ENCODE results near the gene NIT1. TPM values are rescaled to one million over a fixed set of nuclear protein-coding genes. Genes with fewer than 3 reads are reported as not detected.

The NIT1 gene
- total and polyA plus RNA-seq, 2 of the 13 experiments (the other 11 are each of a cell fraction or from before 2014, with no cell fraction given): 22.7 to 31.0 TPM

- TF ChIP-seq, protein P1, sequence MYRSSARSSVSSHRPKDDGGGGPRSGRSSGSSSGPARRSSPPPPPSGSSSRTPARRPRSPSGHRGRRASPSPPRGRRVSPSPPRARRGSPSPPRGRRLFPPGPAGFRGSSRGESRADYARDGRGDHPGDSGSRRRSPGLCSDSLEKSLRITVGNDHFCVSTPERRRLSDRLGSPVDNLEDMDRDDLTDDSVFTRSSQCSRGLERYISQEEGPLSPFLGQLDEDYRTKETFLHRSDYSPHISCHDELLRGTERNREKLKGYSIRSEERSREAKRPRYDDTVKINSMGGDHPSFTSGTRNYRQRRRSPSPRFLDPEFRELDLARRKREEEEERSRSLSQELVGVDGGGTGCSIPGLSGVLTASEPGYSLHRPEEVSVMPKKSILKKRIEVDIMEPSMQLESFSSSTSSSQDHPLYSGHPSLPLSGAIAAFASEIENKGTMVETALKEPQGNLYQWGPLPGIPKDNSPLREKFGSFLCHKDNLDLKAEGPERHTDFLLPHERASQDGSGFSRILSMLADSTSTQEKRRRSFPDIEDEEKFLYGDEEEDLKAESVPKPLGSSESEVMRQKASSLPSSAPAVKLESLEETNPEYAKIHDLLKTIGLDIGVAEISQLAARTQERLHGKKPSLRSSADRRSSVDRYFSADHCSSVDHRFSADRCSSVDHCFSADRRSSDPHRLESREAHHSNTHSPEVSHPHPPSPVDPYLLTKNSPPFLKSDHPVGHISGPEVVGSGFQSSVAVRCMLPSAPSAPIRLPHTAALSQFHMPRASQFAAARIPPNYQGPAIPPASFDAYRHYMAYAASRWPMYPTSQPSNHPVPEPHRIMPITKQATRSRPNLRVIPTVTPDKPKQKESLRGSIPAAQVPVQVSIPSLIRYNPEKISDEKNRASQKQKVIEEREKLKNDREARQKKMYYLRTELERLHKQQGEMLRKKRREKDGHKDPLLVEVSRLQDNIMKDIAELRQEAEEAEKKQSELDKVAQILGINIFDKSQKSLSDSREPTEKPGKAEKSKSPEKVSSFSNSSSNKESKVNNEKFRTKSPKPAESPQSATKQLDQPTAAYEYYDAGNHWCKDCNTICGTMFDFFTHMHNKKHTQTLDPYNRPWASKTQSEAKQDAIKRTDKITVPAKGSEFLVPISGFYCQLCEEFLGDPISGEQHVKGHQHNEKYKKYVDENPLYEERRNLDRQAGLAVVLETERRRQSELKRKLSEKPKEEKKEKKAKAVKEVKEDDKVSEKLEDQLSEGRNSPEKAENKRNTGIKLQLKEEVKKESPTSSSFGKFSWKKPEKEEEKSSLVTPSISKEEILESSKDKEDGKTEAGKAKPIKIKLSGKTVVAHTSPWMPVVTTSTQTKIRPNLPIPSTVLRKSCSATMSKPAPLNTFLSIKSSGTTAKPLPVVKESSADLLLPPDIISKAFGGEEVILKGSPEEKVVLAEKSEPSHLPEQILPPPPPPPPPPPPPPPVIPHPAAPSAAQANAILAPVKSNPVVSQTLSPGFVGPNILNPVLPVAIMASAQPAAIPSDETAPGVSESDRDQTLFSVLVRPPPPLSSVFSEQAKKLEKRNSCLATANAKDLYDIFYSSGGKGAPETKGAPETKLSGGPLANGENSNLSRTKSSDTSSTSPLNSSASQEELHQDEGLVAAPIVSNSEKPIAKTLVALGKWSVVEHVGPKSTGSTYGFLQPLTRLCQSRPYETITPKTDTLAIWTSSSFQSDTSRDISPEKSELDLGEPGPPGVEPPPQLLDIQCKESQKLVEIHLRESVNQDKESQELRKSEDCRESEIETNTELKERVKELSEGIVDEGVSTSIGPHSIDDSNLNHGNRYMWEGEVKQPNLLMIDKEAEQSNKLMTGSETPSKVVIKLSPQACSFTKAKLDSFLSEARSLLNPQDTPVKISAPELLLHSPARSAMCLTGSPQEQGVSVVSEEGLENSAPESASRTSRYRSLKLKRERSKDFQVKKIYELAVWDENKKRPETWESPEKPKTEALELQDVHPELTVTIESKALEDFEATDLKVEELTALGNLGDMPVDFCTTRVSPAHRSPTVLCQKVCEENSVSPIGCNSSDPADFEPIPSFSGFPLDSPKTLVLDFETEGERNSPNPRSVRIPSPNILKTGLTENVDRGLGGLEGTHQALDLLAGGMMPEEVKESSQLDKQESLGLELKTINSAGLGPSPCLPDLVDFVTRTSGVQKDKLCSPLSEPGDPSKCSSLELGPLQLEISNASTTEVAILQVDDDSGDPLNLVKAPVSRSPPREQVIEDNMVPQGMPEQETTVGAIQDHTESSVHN (CRISPR knock-in tag; IDR thresholded peaks at IDR 0.05): 0 out of 2 replicates have a peak, but pooled peaks have one; percentile 68
- TF ChIP-seq SETDB1 (CRISPR knock-in tag; IDR thresholded peaks at IDR 0.05; ENCODE audit: borderline replicate concordance) (no peak), FOXA1 (IDR thresholded peaks at IDR 0.05) (no peak), FOXA1 (CRISPR knock-in tag; IDR thresholded peaks at IDR 0.05) (0 out of 2 replicates have a peak, but pooled peaks have one; percentile 40), RAD21 (CRISPR knock-in tag; IDR thresholded peaks at IDR 0.05) (peak; percentile 67), PHF21A (CRISPR knock-in tag; IDR thresholded peaks at IDR 0.05) (no peak), XRCC5 (optimal IDR thresholded peaks at IDR 0.05; ENCODE audit: low read length) (peak; percentile 31), ZNF570 (CRISPR knock-in tag; IDR thresholded peaks at IDR 0.05; ENCODE audit: borderline replicate concordance) (no peak), SAP130 (CRISPR knock-in tag; IDR thresholded peaks at IDR 0.05; ENCODE audit: low read depth) (peak; percentile 32), ZNF484 (CRISPR knock-in tag; IDR thresholded peaks at IDR 0.05; ENCODE audit: borderline replicate concordance, low read depth) (no peak), IRF2 (CRISPR knock-in tag; IDR thresholded peaks at IDR 0.05) (0 out of 2 replicates have a peak, but pooled peaks have one; percentile 15), UBTF (CRISPR knock-in tag; IDR thresholded peaks at IDR 0.05) (peak; percentile 20; the same call in 1 of the 2 replicates), HMG20B (CRISPR knock-in tag; conservative IDR thresholded peaks at IDR 0.05) (no peak), KLF9 (CRISPR knock-in tag; IDR thresholded peaks at IDR 0.05; ENCODE audit: low read depth) (no peak), MTF1 (CRISPR knock-in tag; IDR thresholded peaks at IDR 0.05) (no peak)
- TF ChIP-seq, protein P2, sequence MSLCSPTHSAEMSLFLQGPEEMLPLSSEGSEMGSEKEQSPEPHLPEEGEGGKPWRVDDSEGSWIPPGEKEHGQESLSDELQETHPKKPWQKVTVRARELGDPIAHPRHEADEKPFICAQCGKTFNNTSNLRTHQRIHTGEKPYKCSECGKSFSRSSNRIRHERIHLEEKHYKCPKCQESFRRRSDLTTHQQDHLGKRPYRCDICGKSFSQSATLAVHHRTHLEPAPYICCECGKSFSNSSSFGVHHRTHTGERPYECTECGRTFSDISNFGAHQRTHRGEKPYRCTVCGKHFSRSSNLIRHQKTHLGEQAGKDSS (CRISPR knock-in tag; IDR thresholded peaks at IDR 0.05; ENCODE audit: borderline replicate concordance, low read depth): 0 out of 2 replicates have a peak, but pooled peaks have one; percentile 19
- TF ChIP-seq, protein P3, sequence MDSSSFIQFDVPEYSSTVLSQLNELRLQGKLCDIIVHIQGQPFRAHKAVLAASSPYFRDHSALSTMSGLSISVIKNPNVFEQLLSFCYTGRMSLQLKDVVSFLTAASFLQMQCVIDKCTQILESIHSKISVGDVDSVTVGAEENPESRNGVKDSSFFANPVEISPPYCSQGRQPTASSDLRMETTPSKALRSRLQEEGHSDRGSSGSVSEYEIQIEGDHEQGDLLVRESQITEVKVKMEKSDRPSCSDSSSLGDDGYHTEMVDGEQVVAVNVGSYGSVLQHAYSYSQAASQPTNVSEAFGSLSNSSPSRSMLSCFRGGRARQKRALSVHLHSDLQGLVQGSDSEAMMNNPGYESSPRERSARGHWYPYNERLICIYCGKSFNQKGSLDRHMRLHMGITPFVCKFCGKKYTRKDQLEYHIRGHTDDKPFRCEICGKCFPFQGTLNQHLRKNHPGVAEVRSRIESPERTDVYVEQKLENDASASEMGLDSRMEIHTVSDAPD (CRISPR knock-in tag; IDR thresholded peaks at IDR 0.05): no peak
- TF ChIP-seq, protein P4, sequence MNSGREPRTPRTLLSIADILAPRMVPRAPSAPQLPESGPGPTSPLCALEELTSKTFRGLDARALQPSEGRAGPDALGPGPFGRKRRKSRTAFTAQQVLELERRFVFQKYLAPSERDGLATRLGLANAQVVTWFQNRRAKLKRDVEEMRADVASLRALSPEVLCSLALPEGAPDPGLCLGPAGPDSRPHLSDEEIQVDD (CRISPR knock-in tag; IDR thresholded peaks at IDR 0.05; ENCODE audit: borderline replicate concordance): no peak
Observed at GRCh38 chr1:161071886-161072371, 46.0 kb upstream of the NIT1 start (continued).
